Stimulated activated CD8-positive, alpha-beta memory T cell treated with anti-CD3 and anti-CD28 coated beads, Interleukin-7, amount 100 ng/mL, for 48 hours (primary cell): ENCODE results near the gene SLIRP.
"Not testable (repeated sequence)": the region's sequence is repeated elsewhere in the genome, so short reads cannot be mapped to it uniquely, and the experiment has no call there.

Experiments
- DNase-seq, 2 donors: peaks; one replicate each; pipeline ENCODE4 v3.0.0-alpha.2; 2020; ENCODE audit warnings: low read depth in 1 of 2; ENCODE audit errors: extremely low read depth in 1 of 2

SLIRP gene

DNA sequence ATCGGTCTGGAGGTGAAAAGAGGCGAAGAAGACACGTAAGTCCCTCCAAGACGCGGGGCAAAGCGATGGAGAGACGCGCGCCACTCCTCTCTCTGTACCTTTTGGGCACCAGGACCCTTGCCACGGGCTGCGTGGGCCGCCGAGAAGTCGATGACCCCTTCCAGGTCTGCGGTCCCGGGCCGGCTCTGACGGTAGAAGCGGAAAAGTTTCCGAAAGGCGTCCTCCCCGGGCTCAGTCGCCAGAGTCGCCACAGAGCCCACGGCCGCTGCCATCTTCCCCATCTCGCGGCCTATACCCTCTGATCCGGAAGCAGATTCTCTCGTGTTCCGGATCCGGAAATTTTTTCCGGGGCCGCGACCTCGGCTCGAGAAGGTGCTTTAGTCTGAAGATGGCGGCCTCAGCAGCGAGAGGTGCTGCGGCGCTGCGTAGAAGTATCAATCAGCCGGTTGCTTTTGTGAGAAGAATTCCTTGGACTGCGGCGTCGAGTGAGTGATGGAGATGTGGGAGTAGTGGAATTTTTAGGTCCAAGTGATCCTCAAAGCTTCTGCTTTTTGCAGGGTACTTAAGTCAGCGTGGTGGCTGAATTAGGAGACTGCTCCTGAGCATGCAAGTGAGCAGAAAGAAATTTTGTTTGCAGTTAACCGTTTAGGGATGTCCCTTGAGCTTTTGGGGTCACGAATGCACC lies at the start of gene SLIRP, which contains the start of gene ALKBH1:
TSS of gene SLIRP (plus strand) at position 380 of the 685 bp plus-strand sequence. CDS start at position 389, 9 bp downstream.
TSS of gene ALKBH1 (minus strand) at position 300 of the 685 bp plus-strand sequence. CDS start at position 281, 19 bp downstream.
- DNase-seq, result peak; percentile 62 to 73

DNA sequence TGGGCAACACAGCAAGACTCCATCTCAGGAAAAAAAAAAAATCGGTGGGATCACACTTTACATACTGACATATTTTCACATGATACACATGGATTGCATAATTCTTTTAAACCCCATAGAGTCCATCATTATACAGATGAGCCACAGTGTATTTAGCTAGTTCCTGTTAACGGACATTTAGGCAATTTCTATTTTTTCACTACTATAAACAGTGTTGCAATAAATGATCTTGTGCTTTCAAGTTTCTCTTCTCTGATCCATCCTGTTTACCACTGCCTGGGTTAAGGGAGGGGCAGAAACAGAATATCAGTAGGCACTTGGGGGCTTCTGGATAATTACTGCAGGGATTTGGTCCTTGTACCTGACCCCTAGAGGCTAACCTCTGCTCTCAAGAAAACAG lies 48.1 kb upstream of the SLIRP start:
- no peak for DNase-seq

- DNase-seq, result no peak
Observed at GRCh38 chr14:77660754-77661153, 47.1 kb upstream of the SLIRP start.

GRCh38 chr14:77661562-77661961 lies 46.3 kb upstream of the SLIRP start:
- not testable (repeated sequence) for DNase-seq

DNA sequence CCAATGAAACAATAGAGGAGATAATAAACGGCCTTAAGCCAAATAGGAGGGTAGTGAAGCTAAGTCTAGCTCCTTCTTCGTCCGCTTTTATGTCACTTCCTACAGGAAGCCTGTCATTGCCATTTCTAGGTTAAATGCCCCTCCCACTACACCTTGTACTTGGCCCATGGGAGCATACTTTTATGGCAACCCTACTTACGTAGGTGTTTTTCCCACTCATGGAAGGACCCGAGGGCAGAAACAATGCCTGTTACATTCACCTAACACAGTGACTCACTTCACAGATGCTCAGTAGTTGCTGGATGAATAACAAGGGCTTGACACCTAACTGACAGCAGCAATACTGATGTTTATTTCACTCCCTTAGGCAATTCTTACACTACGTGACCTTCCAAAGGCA lies 44.6 kb upstream of the SLIRP start:
- DNase-seq, result no peak

- DNase-seq, result no peak
Observed at GRCh38 chr14:77667331-77667730, 40.6 kb upstream of the SLIRP start.

DNA sequence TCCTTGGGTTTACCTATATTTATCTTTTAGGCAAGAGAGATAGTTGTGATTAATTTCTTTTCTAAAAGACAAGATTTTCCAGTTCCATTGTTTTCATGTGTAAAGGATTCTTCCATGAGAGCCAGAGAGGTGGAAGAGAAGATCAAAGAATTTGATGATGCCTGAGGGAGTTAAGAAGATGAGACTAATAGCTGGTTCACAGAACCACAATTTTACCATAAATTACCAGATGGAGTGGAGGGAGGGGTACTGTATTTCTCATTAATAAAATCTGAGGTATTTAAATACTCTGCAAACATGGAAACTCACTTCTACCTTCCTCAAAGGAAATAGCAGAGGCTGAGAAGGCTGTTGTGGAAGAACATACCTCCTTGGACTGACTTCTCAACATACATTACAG lies 34.7 kb upstream of the SLIRP start:
- DNase-seq, result no peak

DNA sequence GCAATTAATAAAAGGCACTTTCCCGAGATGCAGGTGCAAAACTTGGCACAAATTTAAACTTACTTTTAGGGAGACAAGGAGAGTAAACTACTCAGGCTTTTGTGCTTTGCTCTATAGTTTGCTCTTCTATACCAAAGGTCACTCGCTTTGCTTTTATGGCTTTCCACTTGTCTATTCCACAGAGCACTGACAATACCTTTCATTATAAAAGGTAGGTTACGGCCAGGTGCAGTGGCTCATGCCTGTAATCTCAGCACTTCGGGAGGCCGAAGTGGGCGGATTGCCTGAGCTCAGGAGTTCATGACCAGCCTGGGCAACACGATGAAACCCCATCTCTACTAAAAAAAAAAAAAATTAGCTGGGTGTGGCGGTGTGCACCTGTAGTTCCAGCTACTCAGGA lies 33.0 kb upstream of the SLIRP start:
- DNase-seq, result no peak

DNA sequence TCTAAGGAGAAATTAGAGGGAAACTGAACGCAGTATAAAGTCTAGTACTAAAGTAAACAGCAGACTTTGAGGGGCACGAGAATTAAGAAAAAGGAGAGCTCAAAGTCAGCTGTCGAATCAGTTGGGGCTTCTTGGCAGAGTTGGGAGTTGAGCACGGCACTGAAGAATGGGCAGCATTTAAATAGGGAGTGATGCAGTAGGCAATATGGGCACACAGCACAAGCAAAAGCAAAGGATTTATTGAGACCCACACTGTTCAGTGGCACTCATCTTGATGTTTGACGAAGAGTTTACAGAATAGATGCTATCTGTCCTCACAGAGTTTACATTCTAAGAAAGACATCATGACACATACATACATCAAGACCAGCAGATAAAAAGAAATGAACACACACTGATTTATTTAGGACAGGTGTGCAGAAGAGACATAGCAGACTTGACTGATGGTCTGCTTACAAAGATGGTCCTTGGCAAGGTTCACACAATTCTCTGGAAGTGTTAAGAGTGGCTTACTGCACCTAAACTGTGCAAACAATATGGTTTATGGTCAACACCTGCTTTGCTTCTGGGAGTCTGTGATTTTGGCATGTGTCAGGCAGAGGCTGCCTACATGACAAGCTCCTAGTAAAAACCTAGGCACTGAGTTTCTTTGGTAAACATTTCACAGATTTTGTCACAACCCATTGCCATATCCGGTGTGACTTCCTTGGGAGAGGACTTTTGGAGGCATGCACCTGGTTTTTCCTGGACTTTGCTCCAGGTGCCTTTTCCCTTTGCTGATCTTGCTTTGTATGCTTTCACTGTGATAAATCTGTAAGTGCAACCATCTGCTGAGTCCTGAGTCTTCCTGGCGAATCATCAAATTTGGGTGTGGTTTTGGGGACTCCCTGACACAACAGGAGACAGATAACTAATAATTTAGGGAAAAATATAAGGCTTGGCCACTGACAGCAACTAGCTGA lies 26.4 kb upstream of the SLIRP start:
- DNase-seq, result no peak

GRCh38 chr14:77682158-77682553 lies 25.7 kb upstream of the SLIRP start:
- DNase-seq, result no peak

DNA sequence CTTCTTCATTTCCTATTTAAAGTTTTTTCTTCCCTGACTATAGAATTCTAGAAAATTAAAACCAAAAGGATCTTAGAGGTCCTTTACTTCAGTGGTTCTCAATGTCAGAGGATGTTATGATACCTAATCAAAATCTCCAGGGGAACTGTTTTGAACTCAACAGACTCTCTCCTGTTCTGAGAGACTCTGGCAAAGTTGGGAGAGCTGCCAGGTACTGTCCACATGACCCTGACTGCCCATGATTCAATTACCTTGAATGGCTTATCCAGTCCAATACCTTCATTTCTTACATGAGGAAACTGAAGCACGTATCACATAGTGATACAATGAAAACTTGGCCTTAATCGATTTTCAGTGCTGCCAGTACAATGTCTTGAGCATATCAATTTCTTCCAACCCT lies 16.6 kb upstream of the SLIRP start:
- DNase-seq, result no peak

DNA sequence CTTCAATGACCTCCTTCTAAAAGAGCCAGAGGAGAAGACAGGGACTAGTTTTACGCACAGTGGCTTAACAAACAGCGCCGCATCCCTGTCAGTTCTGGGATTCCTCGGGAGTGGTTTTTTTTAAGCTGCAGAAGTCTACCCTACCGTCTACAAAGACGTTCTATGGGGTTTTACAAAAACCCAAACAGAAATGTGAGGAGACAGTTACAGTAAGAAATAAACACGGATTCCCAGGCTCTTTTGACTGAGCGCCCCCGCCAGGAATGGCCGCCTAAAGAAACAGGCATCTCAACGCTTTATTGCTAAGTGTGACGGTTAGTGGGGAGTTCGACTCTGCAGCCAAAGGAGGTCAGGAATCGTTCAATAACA lies 564 bp upstream of the SLIRP start:
- no peak for DNase-seq

DNA sequence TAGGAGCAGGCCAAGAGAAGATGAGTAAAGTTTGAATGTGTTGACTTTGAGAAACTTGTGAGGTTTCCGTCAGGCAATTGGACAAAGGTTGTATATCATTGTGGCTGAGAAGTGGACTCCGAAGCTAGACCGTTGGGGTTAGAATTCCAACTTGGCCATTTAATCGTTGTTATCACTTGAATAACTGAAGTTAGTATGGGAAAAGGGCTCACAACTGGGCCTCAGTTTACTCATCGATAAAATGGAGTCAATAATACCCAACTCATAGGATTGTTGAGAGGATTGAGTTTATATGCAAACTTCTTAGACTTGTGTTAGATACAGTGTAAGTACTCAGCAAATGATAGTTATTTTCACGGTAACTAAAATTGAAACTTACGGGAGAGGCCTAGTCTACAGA lies 846 bp downstream of the SLIRP start:
- no peak for DNase-seq

DNA sequence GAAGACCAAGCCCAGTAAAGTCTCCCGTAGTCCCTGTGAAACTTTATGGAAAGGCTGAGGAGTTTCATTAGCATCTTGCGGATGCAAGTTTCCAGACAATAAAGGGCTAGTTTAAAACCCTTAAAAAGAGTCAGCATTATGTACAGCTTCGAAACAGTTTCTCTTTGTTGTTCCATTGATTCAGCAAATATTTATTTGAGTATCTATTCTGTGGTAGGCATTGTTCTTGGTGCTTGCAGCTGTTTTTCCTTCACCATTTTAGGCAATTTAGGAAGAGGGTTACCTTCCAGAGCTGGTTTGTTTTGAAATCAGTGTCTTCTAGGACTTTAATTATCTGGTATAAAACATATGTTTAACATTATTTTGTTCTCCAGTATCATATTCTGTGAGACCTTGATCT lies 1.5 kb downstream of the SLIRP start:
- no peak for DNase-seq

GRCh38 chr14:77710364-77710763 lies 2.5 kb downstream of the SLIRP start:
- no peak for DNase-seq

DNA sequence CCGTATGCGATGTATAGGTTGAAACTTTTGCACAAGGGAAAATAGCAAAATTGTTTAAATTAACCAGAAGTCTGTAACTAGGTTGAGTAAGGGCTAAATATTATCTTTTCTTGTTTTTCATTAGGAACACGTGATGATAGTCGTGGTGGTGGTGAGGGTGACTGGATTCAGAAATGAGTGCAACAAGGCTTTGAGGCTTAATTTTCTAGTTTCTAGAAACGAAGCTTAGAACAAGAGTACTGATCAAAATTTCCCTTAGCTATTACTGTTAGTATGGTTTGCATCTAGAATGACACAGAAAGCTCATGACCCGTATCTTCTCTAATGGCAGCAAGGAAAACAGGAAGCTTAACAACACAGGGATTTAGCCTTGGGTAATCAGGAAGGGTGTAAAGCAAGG lies 7.0 kb downstream of the SLIRP start:
- DNase-seq, result peak in 1 of 2 donors; percentile 23

DNA sequence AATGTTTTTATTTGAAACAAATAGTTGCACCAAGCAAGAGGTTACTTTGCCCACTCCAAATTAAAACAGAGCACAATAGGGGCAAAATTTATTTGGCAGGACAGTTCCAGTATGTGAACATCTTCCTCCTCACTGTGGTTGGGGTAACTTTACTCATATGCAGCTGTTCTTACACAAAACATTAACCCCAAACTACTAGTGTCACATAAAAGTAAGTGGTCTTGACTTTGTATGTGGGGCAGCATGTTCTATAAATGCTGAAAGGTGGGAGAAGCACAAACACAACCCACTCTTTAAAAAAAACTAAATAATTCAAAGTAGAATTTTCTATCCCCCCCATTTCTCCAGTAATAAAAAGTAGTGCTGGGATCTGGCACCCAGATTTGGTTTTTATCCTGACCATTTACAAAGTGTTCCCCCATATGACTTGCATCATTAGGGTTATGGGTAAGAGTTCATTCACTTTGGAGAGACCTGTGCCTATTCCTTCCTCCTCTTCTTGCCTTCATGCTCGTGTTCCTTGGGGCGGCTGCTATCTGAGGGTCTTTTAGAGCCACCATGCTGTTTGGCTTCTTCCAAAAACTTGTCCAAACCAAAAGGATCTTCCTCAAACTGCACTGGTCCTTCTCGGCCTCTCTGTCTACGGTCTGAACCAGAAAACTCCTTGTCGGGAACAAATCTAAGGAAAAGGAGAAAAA lies 9.9 kb downstream of the SLIRP start:
- DNase-seq, result no peak

GRCh38 chr14:77721437-77721836 lies 13.5 kb downstream of the SLIRP start:
- DNase-seq, result no peak

DNA sequence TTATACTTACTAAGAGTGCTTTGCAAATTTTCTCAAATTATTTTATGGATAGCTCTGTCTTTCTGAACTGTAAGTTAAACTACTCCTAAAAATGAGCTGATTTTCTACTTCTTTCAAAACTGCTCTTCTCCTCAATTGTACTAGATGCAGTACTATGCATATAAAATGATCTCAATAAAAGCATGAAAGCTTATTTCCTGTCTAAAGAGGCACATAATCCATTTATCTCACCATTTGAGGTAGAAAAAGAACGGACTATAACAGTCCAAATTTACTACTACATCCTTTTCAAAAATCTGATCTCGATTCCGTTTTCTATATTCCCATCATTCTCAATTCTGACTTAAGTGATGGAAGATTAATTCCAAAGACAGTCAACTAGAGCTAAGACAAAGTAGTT lies 14.4 kb downstream of the SLIRP start:
- no peak for DNase-seq

- DNase-seq, result no peak
Observed at GRCh38 chr14:77730976-77731497, 23.1 kb downstream of the SLIRP start.
